Nephron progenitor cell (in vitro differentiated cells): ENCODE data around the gene CLHC1.
"Not testable (repeated sequence)": the region's sequence is repeated elsewhere in the genome, so short reads cannot be mapped to it uniquely, and the experiment has no call there.

Source experiments
- DNase-seq: peaks from one replicate; pipeline ENCODE4 v3.0.0; 2021
- H3K27ac Mint-ChIP-seq: 2 replicates; pipeline ENCODE4 v1.8.0; 2021; ENCODE audit warnings: mild to moderate bottlenecking, moderate library complexity, mixed read lengths
- H3K27me3 Mint-ChIP-seq: 2 replicates; pipeline ENCODE4 v1.8.0; 2021; ENCODE audit warnings: mild to moderate bottlenecking, low read depth, mixed read lengths; ENCODE audit not compliant: poor library complexity
- H3K36me3 Mint-ChIP-seq: 2 replicates; pipeline ENCODE4 v1.8.0; 2021; ENCODE audit warnings: low read depth, mixed read lengths
- H3K4me1 Mint-ChIP-seq: 2 replicates; pipeline ENCODE4 v1.8.0; 2021; ENCODE audit warnings: mixed read lengths
- H3K4me3 Mint-ChIP-seq: 2 replicates; pipeline ENCODE4 v1.8.0; 2021; ENCODE audit warnings: mild to moderate bottlenecking, moderate library complexity, mixed read lengths
- H3K9me3 Mint-ChIP-seq: 2 replicates; pipeline ENCODE4 v1.8.0; 2021; ENCODE audit warnings: mild to moderate bottlenecking, moderate library complexity, mixed read lengths
- CTCF ChIP-seq: fragments of 200-600 bp; sonication (generic); IDR thresholded peaks from 2 replicates; pipeline ENCODE4 v1.5.0; 2021; ENCODE audit warnings: antibody characterized with exemption

Gene CLHC1

GRCh38 chr2:55147531-55147930, 84.6 kb downstream of the CLHC1 start:
- no peak for TF ChIP-seq CTCF
- Mint-ChIP-seq H3K36me3 (no peaks in the 10 kb centered on the region), H3K9me3 (peaks cover 6% of the 10 kb centered on the region), H3K27ac (no peak overlapping the region), H3K4me1 (peaks cover 3% of the 10 kb centered on the region), H3K27me3 (peaks cover 6% of the 10 kb centered on the region), H3K4me3 (no peak overlapping the region)
- DNase-seq = no peak

GRCh38 chr2:55147041-55147440, 85.1 kb downstream of the CLHC1 start:
- H3K27ac Mint-ChIP-seq = no peak overlapping the region
- no peak for DNase-seq
- H3K36me3 Mint-ChIP-seq = no peaks in the 10 kb centered on the region
- no peaks in the 10 kb centered on the region for H3K4me1 Mint-ChIP-seq
- no peak overlapping the region for H3K4me3 Mint-ChIP-seq
- H3K27me3 Mint-ChIP-seq = peaks cover 6% of the 10 kb centered on the region
- no peak for TF ChIP-seq CTCF
- H3K9me3 Mint-ChIP-seq = peaks cover 6% of the 10 kb centered on the region

- DNase-seq = no peak
- no peak for TF ChIP-seq CTCF
- H3K9me3 Mint-ChIP-seq = peaks cover 6% of the 10 kb centered on the region
- no peak overlapping the region for H3K4me3 Mint-ChIP-seq
- no peaks in the 10 kb centered on the region for H3K36me3 Mint-ChIP-seq
- no peaks in the 10 kb centered on the region for H3K4me1 Mint-ChIP-seq
- H3K27me3 Mint-ChIP-seq = peaks cover 6% of the 10 kb centered on the region
- H3K27ac Mint-ChIP-seq = no peak overlapping the region
Observed at GRCh38 chr2:55146263-55146662, 85.8 kb downstream of the CLHC1 start.

GRCh38 chr2:55144922-55145820, 86.9 kb downstream of the CLHC1 start:
- no peak for DNase-seq
- no peak overlapping the region for H3K27ac Mint-ChIP-seq
- H3K4me1 Mint-ChIP-seq = no peaks in the 10 kb centered on the region
- peaks cover 6% of the 10 kb centered on the region for H3K27me3 Mint-ChIP-seq
- H3K4me3 Mint-ChIP-seq = no peak overlapping the region
- no peak for TF ChIP-seq CTCF
- H3K36me3 Mint-ChIP-seq = no peaks in the 10 kb centered on the region
- H3K9me3 Mint-ChIP-seq = peaks cover 6% of the 10 kb centered on the region

GRCh38 chr2:55143706-55144105, 88.4 kb downstream of the CLHC1 start:
- DNase-seq, H3K36me3 Mint-ChIP-seq, H3K27ac Mint-ChIP-seq, H3K27me3 Mint-ChIP-seq, H3K4me1 Mint-ChIP-seq, H3K9me3 Mint-ChIP-seq, H3K4me3 Mint-ChIP-seq: not testable (repeated sequence)

GRCh38 chr2:55142518-55142917, 89.6 kb downstream of the CLHC1 start:
- no peak for TF ChIP-seq CTCF
- H3K27me3 Mint-ChIP-seq = peaks cover 4% of the 10 kb centered on the region
- no peak overlapping the region for H3K27ac Mint-ChIP-seq
- DNase-seq = no peak
- peaks cover 14% of the 10 kb centered on the region for H3K4me1 Mint-ChIP-seq
- no peak overlapping the region for H3K4me3 Mint-ChIP-seq
- H3K9me3 Mint-ChIP-seq = peaks cover 6% of the 10 kb centered on the region
- H3K36me3 Mint-ChIP-seq = no peaks in the 10 kb centered on the region
